Activated CD4-positive, alpha-beta T cell treated with anti-CD3 and anti-CD28 coated beads, Interleukin-2, amount 10 ng/mL, durations not matched to agents 24 days and 14 days (primary cell): Measurements from ENCODE around the gene MRPL2. TPM values are rescaled to one million over a fixed set of nuclear protein-coding genes. Genes with fewer than 3 reads are reported as not detected.
A peak's percentile ranks its signal among the peaks of the same experiment; 100 is the strongest.

Experiments
- DNase-seq: peaks from one replicate; pipeline ENCODE4 v3.0.0; 2022
- H3K27ac Mint-ChIP-seq: one replicate; pipeline ENCODE4 v1.8.0; 2022; ENCODE audit warnings: mild to moderate bottlenecking, mixed read lengths
- H3K27me3 Mint-ChIP-seq: one replicate; pipeline ENCODE4 v1.8.0; 2022; ENCODE audit warnings: mixed read lengths
- H3K36me3 Mint-ChIP-seq: one replicate; pipeline ENCODE4 v1.8.0; 2022; ENCODE audit warnings: low read depth, mild to moderate bottlenecking, mixed read lengths
- H3K4me1 Mint-ChIP-seq: one replicate; pipeline ENCODE4 v1.8.0; 2021; ENCODE audit warnings: mixed read lengths
- H3K4me3 Mint-ChIP-seq: one replicate; pipeline ENCODE4 v1.8.0; 2022; ENCODE audit warnings: mild to moderate bottlenecking, moderate library complexity, mixed read lengths
- H3K9me3 Mint-ChIP-seq: one replicate; pipeline ENCODE4 v1.8.0; 2021; ENCODE audit warnings: mixed read lengths
- intact Hi-C: fragments of 100-400 bp; cut with micrococcal nuclease; formaldehyde crosslinking; loops from one replicate; pipeline ENCODE4 v1.15.1; 2023
- total RNA-seq: library from RNA; stranded (reverse); gene quantifications from 2 replicates; pipeline ENCODE4 v1.2.3, GENCODE V29; 2022

MRPL2 gene
- total RNA-seq, 1 donor from 2014 or later = 103 TPM

DNA sequence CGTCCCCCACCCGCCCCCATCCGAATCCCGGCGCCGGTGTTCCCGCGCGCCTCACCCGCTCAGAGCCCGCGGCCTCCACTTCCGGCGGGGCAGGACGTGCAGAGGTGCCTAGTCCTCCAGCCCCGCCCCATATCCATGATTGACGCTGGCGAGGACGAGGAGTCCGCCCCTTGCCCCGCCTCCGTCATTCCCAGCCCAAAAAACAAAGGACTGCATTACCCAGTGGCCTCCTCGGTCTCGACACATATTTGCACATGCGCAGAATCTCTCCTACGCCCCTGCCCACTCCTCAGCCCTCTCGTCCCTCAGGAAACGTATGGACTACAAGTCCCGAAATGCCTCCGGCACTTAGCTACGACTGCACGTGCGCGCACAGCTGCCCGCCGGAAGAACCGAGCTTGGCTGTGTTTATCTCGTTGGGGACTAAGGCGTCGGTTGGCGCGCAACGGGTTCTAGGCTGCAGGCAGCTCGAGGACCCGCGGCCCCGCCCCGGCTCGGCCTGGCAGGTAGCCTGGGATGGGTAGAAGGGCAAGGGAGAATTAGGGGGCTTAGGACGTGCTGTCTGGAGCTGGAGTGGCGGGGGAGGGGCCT lies 45.3 kb downstream of the MRPL2 start, which contains the start of the genes KLHDC3 and MEA1:
TSS of gene KLHDC3 (plus strand) at position 407 of the 591 bp plus-strand sequence. CDS start 2,944 bp downstream, outside the sequence.
TSS of gene MEA1 (minus strand) at position 104 of the 591 bp plus-strand sequence. CDS start 133 bp downstream, outside the sequence.
- peaks cover 61% of the 10 kb centered on the region for H3K36me3 Mint-ChIP-seq
- H3K4me1 Mint-ChIP-seq = peaks cover 44% of the 10 kb centered on the region
- H3K27me3 Mint-ChIP-seq = no peaks in the 10 kb centered on the region
- no peaks in the 10 kb centered on the region for H3K9me3 Mint-ChIP-seq
- DNase-seq = peak; percentile 100
- intact Hi-C loops = loop anchor here (1.0 to 5.0 kb wide), 7 partner anchors 30 to 503 kb away; partner anchors contain the start of genes CNPY3, KLC4, MRPL2 and PEX6
- peak within 1 kb of the TSS; percentile 99 for H3K4me3 Mint-ChIP-seq
- H3K27ac Mint-ChIP-seq = peak within 1 kb of the TSS; percentile 92

DNA sequence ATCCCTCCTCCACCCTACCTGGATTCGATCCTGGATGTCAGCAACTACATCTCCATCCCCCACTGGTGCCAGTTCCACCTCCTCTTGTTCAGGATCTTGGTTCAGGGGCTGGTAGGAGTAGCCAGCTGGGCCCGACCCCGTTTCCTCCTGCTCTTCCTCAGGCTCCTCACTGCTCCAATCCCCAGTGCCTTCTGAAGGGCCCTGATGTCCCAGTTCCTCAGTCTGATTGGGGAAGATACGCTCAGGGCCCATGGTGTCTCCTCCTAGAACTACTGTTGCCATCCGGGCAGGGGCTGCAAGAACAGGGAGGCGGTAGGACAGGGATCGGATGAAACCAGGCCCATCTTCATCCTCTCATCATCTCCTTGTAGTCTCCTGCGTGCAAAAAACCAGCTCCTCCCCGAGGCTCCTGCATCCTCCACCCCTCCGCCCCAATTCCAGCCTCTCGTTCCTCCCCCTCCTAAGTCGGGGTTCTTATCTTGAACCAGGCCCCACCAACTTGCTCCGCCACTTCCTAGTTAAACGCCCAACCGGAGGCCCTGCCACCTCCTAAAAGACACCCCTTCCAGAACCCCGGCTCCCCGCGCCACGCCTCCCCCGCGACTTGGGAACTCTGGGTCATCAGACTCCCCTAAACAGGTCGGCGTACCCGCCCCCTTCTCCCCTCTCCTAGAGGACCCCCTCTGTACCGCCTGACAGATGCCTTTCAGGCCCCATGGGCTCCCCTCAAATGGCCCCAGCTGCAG lies 46.0 kb downstream of the MRPL2 start:
- H3K4me1 Mint-ChIP-seq = peaks cover 44% of the 10 kb centered on the region
- DNase-seq = no peak
- H3K9me3 Mint-ChIP-seq = no peaks in the 10 kb centered on the region
- intact Hi-C loops = loop anchor here (1.0 to 5.0 kb wide), 4 partner anchors 29 to 504 kb away; partner anchors contain the start of genes POLR1C, PPP2R5D, UBR2 and YIPF3
- peak overlapping the region; percentile 92 for H3K27ac Mint-ChIP-seq
- peak overlapping the region; percentile 99 for H3K4me3 Mint-ChIP-seq
- H3K36me3 Mint-ChIP-seq = peaks cover 56% of the 10 kb centered on the region
- no peaks in the 10 kb centered on the region for H3K27me3 Mint-ChIP-seq

DNA sequence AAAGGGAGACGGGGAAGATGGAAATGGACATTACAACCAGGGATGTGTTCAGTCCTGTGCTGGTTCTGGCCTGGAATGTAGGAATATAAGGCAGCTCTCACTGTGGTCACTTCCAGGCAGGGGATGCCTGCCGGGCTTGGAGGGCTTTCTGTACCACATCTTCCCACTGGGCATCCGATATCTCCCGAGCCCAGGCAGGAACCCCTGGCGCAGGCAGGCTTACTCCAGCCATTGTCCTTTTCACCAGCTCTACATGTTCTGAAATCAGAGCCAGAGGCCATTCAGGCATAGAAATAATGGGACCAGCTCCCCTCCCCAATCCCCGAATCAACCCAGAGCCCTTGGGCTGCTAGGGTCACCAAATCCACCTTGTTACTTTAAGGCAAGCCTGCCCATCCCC lies 46.9 kb downstream of the MRPL2 start:
- no peaks in the 10 kb centered on the region for H3K9me3 Mint-ChIP-seq
- H3K4me1 Mint-ChIP-seq = peaks cover 39% of the 10 kb centered on the region
- H3K27ac Mint-ChIP-seq = no peak overlapping the region
- intact Hi-C loops = loop anchor here (2.0 to 5.0 kb wide), 2 partner anchors 450 to 504 kb away; partner anchors contain the start of genes POLR1C, UBR2 and YIPF3
- peaks cover 54% of the 10 kb centered on the region for H3K36me3 Mint-ChIP-seq
- no peaks in the 10 kb centered on the region for H3K27me3 Mint-ChIP-seq
- DNase-seq = peak; percentile 65
- H3K4me3 Mint-ChIP-seq = peak overlapping the region; percentile 99

DNA sequence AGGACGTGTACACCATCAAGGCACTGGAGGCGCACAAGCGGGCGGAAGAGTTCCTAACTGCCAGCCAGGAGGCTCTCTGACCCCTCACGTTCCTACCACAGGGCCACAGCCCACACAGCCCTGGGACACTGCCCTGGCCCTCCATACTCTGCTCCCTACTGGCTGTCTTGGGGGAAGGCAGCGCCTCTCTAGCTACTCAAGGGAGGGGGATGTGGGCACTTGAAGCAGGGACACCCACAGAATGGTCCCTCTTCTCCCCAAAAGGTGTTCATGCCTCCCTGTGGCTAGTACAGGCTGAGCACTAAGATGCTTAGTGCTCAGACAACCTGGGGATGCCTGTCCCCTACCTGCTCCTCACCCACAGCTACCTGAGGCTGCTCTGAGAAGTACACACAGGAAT lies 48.0 kb downstream of the MRPL2 start:
- Mint-ChIP-seq H3K9me3 (no peaks in the 10 kb centered on the region), H3K36me3 (peaks cover 60% of the 10 kb centered on the region), H3K4me3 (no peak overlapping the region), H3K4me1 (peaks cover 33% of the 10 kb centered on the region), H3K27me3 (no peaks in the 10 kb centered on the region), H3K27ac (no peak overlapping the region)
- DNase-seq = no peak
- intact Hi-C loops = loop anchor here (5.0 kb wide), 1 partner anchor 449 kb away; the partner anchor contains the start of gene UBR2

DNA sequence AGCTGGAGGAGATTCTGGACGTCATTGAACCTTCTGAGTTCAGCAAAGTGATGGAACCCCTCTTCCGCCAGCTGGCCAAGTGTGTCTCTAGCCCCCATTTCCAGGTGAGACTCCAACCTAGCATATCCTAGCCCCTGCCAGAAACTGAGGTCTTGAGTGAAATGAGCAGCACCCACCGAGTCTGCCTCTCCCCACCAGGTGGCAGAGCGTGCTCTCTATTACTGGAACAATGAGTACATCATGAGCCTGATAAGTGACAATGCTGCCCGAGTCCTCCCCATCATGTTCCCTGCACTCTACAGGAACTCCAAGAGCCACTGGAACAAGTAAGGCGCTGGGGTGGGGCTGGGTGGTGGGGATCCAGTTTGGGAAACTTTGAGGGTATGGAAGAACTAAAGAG lies 50.1 kb downstream of the MRPL2 start:
- Mint-ChIP-seq H3K4me3 (no peak overlapping the region), H3K27me3 (no peaks in the 10 kb centered on the region), H3K27ac (no peak overlapping the region), H3K4me1 (peaks cover 22% of the 10 kb centered on the region), H3K9me3 (no peaks in the 10 kb centered on the region), H3K36me3 (peaks cover 59% of the 10 kb centered on the region)
- peak; percentile 80 for DNase-seq
- intact Hi-C loops = loop anchor here (1.0 kb wide), 1 partner anchor 134 kb away; no protein-coding TSS in a partner anchor

DNA sequence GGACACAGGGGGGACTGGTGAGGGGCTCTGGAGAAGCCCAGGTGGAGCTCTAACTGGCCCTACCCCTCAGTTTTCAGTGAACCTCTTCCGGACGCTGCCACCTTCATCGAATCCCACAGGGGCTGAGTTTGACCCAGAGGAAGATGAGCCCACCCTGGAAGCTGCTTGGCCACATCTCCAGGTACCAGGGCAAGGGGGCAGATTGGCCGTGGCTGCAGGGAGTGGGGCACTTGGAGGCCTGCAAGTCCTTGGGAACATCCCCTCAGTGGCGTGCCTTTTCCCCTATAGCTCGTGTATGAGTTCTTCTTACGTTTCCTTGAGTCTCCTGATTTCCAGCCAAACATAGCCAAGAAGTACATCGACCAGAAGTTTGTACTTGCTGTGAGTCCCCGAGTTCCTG lies 52.1 kb downstream of the MRPL2 start:
- peaks cover 46% of the 10 kb centered on the region for H3K36me3 Mint-ChIP-seq
- no peak overlapping the region for H3K27ac Mint-ChIP-seq
- no peak overlapping the region for H3K4me3 Mint-ChIP-seq
- peaks cover 4% of the 10 kb centered on the region for H3K4me1 Mint-ChIP-seq
- H3K27me3 Mint-ChIP-seq = no peaks in the 10 kb centered on the region
- no peak for DNase-seq
- intact Hi-C loops = no loop called here
- H3K9me3 Mint-ChIP-seq = no peaks in the 10 kb centered on the region

DNA sequence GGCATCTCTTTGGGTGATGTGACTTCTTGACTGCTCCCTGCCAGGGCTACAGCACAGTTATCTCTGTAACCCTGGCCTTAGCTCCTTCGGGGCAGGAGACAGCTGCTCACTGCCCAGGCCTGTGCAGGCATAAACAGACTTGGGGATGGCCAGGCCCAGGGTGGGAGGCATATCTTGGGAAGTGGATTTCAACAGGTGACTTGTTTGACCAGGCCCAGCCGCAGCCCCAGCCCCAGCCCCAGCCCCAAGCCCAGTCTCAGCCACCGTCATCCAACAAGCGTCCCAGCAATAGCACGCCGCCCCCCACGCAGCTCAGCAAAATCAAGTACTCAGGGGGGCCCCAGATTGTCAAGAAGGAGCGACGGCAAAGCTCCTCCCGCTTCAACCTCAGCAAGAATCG lies 53.0 kb downstream of the MRPL2 start:
- intact Hi-C loops = no loop called here
- H3K27ac Mint-ChIP-seq = no peak overlapping the region

DNA sequence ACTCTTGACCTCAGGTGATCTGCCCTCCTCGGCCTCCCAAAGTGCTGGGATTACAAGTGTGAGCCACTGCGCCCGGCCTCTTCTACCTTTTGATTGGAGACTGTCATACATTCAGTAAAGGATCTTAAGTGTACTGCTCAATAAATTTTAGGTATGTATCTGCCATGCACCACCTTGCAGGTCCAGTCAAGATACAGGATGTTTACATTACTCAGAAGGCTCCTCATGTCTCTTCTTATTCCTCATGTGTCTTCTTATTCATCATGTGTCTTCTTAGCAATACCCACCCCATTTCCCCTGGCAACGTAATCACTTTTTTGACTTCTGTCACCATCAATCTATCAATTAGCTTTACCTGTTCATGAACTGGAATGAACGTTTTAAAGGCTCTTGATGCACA lies 53.4 kb downstream of the MRPL2 start:
- DNase-seq = no peak
- intact Hi-C loops = no loop called here
- H3K27me3 Mint-ChIP-seq = no peaks in the 10 kb centered on the region
- no peak overlapping the region for H3K4me3 Mint-ChIP-seq
- H3K27ac Mint-ChIP-seq = no peak overlapping the region
- H3K36me3 Mint-ChIP-seq = peaks cover 38% of the 10 kb centered on the region
- H3K4me1 Mint-ChIP-seq = peaks cover 2% of the 10 kb centered on the region
- no peaks in the 10 kb centered on the region for H3K9me3 Mint-ChIP-seq

More for the DNA sequence above, 53.0 kb downstream of the MRPL2 start:
- H3K36me3 Mint-ChIP-seq = peaks cover 41% of the 10 kb centered on the region
- H3K9me3 Mint-ChIP-seq = no peaks in the 10 kb centered on the region
- no peak for DNase-seq
- H3K27me3 Mint-ChIP-seq = no peaks in the 10 kb centered on the region
- H3K4me1 Mint-ChIP-seq = peaks cover 2% of the 10 kb centered on the region
- no peak overlapping the region for H3K4me3 Mint-ChIP-seq

Other genes with a start within 250 kb of the MRPL2 start
- gene RPL7L1, start 179.8 kb downstream of the MRPL2 start, total RNA-seq = 182 and 189 TPM in 2 replicates
- not detected in 2 replicates for gene PTCRA, start 143.4 kb downstream of the MRPL2 start, total RNA-seq
- gene CNPY3, start 130.0 kb downstream of the MRPL2 start, total RNA-seq = 45.9 and 49.0 TPM in 2 replicates
- gene GNMT, start 98.7 kb downstream of the MRPL2 start, total RNA-seq = 0.24 and 0.70 TPM in 2 replicates
- gene PEX6, start 80.3 kb downstream of the MRPL2 start, total RNA-seq = 24.0 and 24.1 TPM in 2 replicates
- 54.2 and 54.6 TPM in 2 replicates for gene PPP2R5D, start 74.9 kb downstream of the MRPL2 start, total RNA-seq
- gene MEA1, start 45.5 kb downstream of the MRPL2 start, total RNA-seq = 93.5 and 94.3 TPM in 2 replicates
- gene KLHDC3, start 45.2 kb downstream of the MRPL2 start, total RNA-seq = 73.8 and 77.5 TPM in 2 replicates
- gene RRP36, start 37.8 kb downstream of the MRPL2 start, total RNA-seq = 79.9 and 83.4 TPM in 2 replicates
- 22.6 and 24.7 TPM in 2 replicates for gene CUL7, start 5.6 kb downstream of the MRPL2 start, total RNA-seq
- gene KLC4, start 197 bp upstream of the MRPL2 start, total RNA-seq = 9.5 and 10.7 TPM in 2 replicates
- 3.4 and 4.3 TPM in 2 replicates for gene PTK7, start 16.9 kb upstream of the MRPL2 start, total RNA-seq
- 54.3 and 55.2 TPM in 2 replicates for gene SRF, start 111.8 kb upstream of the MRPL2 start, total RNA-seq
- gene CUL9, start 122.8 kb upstream of the MRPL2 start, total RNA-seq = 38.1 and 39.4 TPM in 2 replicates
- 78.9 and 79.6 TPM in 2 replicates for gene DNPH1, start 170.0 kb upstream of the MRPL2 start, total RNA-seq
- gene TTBK1, start 184.0 kb upstream of the MRPL2 start, total RNA-seq = 0.62 and 0.72 TPM in 2 replicates
- gene SLC22A7, start 238.8 kb upstream of the MRPL2 start, total RNA-seq = not detected in 2 replicates
- gene CRIP3, start 249.4 kb upstream of the MRPL2 start, total RNA-seq = 0.43 and 0.79 TPM in 2 replicates